ENCODE data around the gene AP3D1.
"Not testable (repeated sequence)": the region's sequence is repeated elsewhere in the genome, so short reads cannot be mapped to it uniquely, and the experiment has no call there.

Gene AP3D1

DNA sequence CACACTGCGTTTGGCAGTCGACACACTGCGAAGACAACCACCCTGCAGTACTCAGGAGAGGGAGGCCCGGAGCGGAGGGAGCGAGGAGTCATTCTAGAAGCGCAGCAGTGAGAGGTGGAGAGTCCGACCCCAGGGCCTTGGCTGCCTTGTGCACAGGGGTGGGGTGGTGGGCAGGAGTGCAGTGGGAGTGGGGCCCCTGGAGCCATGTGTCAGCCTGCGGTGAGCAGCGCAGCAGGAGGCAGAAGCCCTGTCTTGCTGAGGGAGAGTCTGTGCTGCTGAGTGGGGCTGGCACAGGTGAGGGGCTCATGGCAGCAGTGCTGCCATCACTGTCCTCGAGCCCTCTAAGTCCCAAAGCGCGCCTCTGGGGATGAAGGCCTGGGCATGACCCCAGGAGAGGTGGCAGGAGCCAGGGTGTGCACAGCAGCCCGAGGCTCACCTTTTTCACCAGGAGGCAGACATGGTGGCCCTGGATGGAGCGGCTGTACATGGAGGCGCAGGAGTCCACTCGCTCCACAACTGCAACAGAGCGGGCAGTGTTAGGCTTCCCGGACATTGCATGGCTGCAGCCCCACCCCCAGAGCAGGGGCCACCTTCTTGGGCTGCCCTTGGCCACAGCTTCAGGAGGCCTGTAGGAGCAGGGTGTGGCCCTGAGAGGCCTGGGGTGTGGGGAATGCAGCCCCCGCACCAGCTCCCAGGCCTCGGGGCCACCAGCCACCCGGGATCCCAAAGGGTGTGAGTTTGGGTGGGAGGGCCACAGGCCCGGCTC is 42.9 kb downstream of the AP3D1 start:
- no peak for DNase-seq

DNA sequence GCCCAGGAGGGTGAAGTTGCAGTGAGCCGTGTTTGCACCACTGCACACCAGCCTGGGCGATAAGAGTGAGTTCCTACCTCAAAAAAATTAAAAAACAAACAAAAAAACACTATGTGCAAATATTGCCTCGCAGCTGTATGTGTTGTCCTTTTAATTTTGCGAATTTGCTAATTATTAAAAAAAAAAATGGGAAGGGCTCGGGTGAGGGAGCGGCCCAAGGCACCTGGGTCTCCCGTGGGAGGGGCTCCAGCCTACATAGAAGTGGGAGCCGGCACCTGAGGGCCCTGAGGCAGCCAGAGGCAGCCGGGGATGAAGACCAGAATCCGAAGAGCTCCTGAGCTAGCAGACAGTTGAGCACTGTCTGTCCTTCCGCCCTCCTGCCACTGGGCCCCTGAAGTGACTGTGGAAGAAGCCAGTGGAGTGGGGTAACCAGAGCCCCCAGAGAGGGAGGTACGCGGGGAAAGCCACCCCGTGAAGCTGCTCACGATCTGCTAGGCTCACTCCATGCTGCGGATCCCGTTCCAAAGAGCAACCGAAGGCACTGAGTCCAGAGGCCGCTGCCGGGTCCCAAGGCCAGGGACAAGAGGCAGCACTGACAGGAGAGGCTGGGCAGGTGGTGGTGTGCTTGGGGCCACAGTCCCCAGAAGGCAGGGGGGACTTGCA is 48.2 kb downstream of the AP3D1 start:
- DNase-seq = no peak

DNA sequence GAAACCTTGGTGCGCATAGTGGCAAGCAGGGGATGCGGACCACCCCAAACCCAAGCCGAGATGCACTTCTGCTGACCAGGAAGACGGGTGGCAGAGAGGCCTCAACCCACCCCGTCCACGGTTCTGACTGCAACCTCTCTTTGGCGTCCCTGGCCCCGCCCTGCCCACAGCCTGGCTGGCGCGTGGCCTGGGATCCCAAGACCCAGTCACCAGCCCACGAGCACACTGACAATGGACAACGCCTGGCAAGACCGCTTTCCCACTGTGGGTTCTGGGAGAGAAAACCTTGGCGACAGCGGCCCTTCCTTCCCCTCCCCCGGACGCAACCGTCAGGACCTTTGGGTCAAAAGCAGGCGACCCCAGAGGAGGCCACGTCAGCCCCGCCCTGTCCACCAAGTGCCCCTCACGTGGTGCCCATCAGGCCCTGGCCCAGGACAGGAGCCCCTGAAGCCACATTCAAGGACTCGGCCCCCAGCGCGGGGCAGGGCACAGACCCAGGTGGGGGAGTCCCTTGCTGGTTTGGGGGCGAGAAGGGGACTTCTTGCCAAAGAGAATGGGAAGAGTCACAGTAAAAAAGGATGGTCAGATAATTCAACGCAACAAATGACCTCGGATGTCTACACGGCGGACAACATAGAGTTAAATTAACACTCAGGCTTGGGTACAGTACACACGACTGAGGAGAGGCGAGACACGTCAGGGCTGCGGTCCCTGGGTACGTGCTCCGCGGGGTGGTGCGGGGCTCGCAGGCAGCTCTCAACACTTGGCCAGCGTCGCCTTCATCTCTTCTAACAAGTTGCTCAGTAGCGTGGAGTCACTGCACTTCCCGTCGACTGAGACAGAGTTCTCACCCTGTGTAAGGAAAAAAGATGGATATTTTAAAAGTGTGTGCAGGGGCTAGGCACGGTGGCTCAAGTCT is 49.7 kb downstream of the AP3D1 start:
- DNase-seq = no peak

DNA sequence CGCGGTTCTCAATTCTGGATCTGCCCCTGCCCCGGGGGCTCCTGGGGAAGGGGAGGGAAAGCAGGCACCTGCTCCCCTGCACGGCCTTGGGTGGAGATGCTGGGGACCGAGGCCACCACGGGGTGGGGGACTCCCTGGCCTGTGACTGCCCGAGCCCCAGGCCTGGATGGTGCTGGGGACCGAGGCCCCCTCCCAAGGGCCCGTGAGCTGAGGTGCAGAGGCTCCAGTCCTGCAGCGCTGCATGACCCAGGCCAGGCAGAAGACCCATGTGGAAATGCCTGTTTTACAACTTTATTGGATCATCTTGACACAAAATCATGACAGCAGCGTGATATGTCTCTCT is 50.7 kb downstream of the AP3D1 start:
- no peak for DNase-seq

DNA sequence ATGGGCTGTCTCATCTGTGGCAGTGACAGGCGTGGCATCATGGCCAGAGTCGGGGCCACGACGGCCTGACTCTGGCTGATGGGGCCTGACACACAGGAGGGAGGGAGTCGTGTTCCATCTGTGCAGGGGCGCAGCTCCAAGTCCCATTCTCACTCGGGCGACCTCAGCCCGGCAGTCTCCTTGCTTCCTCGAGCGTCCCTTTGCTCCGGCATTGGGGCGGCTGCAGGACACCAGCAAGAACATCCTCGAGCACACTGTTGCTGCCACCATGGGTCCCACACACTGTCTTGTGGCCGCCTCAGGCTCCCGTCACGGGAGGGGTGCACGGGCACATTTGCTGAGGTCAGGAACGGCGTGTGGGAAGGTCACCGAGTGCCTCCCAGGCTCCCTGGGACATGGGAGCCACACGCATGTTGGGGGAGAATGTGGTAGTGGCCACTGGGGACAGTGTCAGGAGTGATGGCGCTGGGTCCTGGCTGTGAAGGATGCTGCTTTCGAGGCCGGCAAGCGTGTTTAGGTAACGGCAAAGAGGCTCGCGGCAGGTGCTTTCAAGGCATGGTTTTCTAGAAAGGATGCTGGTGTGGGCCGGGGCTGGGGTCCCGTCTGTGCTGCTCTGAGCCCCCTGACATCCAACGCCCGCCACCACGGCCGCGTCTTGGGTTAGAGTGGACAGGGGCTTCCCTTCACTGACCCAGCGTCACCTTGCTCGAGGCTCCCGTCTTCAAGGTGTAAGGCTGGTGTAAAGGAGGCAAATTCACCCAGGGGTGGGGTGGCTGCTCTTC is 51.2 kb downstream of the AP3D1 start:
- DNase-seq = no peak

DNA sequence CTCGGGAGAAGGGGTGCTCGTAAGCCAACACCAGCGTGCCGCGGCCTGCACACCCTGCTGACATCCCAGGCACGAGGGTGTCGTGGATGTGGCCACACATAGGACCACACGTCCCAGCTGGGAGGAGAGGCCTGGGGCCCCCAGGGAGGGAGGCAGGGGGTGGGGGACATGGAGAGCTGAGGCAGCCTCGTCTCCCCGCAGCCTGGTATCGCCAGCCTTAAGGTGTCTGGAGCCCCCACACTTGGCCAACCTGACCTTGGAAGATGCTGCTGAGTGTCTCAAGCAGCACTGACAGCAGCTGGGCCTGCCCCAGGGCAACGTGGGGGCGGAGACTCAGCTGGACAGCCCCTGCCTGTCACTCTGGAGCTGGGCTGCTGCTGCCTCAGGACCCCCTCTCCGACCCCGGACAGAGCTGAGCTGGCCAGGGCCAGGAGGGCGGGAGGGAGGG is 52.3 kb downstream of the AP3D1 start:
- no peak for DNase-seq

DNA sequence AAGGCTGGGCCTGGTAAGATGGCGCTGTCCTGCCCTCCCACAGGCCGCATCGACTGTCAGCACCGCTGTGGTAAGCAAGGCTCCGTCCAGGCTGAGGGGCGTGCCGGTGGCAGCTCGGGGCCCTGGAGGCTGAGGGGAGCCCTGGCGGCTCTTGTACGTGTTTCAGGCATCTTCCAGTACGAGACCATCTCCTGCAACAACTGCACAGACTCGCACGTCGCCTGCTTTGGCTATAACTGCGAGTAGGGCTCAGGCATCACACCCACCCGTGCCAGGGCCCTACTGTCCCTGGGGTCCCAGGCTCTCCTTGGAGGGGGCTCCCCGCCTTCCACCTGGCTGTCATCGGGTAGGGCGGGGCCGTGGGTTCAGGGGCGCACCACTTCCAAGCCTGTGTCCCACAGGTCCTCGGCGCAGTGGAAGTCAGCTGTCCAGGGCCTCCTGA is 53.5 kb downstream of the AP3D1 start:
- DNase-seq = no peak

DNA sequence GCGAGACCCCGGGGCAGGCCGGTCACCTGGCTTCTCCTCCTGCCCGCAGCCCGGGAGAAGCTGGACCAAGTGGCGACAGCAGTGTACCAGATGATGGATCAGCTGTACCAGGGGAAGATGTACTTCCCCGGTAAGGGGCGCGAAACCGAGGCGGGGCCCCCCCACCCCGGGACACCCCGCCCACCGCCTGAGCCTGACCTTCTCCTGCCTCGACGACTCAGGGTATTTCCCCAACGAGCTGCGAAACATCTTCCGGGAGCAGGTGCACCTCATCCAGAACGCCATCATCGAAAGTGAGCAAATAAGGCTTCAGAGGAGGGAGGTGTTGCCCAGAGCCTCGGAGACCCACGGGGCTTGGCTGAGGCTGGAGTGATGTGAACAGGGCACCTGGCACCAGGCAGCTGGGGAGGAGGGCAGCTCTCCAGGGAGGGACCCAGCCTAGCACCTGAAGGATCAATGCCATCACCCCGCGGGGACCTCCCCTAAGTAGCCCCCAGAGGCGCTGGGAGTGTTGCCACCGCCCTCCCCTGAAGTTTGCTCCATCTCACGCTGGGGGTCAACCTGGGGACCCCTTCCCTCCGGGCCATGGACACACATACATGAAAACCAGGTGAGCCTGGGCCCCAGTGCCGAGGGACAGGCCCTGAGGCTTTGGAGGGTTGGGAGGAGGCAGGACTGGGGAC is 54.0 kb downstream of the AP3D1 start:
- no peak for DNase-seq

DNA sequence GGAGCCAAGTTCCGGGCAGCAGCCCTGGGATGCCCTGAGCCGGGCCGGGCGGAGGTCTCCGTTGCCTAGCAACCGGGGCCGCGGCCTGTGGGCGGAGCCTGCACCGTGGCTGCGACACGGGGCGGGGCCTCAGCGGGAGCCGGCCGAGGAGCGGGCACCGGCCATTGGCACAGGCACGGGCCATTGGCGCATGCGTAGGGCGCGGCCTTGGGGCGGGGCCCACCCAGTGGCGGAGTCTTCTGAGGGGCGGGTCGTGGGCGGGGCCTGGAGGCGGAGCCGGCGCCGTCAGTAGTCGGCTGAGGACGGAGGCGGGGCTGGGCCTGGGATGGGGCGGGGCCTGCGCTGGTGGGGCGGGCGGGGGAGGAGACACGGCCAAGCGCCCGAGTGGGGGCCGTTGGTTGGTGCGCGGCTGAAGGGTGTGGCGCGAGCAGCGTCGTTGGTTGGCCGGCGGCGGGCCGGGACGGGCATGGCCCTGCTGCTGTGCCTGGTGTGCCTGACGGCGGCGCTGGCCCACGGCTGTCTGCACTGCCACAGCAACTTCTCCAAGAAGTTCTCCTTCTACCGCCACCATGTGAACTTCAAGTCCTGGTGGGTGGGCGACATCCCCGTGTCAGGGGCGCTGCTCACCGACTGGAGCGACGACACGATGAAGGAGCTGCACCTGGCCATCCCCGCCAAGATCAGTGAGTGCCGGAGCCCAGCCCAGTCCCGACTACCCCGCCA is 54.7 kb downstream of the AP3D1 start, which contains the start of gene IZUMO4:
IZUMO4 (plus strand) TSS at position 436 of the 723 bp plus-strand sequence; CDS start at position 467, 31 bp downstream.
- peak; percentile 80 for DNase-seq

DNA sequence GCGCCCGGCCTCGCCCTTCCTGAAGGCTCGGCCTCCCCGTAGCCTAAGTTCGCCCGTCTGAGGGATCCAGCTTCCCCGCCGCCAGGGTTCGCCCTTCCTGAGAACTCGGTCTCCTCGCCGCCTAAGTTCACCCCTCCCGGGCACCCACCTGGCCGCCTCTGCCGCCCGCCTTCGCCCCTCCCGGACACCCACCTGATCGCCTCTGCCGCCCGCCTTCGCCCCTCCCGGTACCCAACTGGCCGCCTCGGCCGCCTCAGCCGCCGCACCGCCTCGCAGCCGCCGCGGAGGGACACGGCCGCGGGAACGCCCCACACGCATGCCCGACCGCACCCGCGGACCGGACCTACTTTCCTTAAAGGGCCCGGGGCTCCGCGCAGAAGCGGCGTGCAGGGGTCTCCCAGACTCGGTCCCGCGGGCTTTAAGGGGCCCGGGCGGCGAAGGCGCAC is 55.3 kb downstream of the AP3D1 start, which contains the start of gene MOB3A:
MOB3A (minus strand) TSS at position 293 of the 446 bp plus-strand sequence. CDS start 17,766 bp downstream, outside the sequence.
- DNase-seq = peak; percentile 80

DNA sequence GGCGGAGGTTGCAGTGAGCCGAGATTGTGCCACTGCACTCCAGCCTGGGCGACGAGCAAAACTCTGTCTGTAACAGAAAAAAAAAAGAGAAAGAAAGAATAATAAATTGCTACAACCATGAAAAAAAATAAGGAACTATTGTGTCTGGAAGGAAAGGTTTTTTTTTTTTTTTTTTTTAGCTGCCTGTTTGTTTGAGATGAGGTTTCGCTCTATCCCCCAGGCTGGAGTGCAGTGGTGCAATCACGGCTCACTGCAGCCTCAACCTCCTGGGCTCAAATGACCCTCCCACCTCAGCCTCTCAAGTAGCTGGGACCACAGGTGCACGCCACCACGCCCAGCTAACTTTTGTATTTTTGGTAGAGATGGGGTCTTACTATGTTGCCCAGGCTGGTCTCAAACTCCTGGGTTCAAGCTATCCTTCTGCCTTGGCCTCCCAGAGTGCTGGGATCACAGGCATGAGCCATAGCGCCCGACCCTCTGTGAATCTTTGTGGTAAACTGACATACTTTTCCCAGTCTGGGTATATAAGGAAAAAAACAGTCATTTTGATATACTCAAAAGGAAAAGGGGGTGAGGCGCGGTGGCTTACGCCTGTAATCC is 59.3 kb downstream of the AP3D1 start:
- not testable (repeated sequence) for DNase-seq

DNA sequence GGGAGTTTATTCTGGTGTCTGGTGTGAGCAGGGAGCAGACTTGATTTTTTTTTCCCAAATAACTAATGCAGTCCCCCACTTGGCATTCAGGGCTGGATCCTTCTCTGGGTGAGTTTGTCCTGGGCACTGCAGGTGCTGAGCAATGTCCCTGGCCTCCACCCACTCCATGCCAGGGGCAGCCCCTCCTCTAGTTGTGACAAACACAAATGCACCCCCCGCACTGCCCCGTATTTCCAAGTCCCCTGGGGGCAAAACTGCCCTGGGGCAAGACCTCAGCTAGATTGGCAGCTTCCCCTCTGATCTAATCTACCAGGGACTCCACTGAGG is 61.7 kb downstream of the AP3D1 start:
- DNase-seq = no peak

DNA sequence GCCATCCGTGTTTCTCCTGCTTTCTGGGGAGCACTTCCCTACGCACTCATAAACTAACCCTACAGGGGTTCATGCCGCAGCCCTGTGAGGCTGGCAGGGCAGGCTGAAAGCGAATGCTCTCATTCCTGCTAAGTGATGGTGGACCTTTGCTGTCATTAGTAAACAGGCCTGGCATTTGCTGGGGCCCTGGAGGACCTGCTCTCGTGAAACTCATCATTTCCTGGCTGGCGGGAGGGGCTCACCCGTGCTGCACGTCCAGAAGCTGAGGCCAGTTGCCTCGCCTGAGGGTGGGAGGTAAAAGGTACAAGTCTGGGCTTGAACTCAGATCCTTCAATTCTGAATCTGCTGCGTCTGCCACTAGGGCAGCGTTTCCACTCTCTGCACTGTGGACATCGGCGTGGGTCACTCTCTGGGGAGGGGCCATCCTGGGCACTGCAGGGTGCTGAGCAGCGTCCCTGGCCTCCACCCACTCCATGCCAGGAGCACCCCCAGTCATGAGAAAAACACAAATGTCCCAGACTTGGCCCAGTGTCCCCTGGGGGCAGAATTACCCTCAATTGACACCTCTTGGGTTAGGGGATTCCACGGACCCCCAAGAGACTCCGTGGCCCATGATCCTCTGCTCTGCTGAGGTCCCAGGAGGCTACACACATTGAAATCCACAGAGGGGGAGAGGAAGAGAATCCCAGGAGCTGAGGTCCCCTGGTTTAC is 62.2 kb downstream of the AP3D1 start:
- DNase-seq = no peak

DNA sequence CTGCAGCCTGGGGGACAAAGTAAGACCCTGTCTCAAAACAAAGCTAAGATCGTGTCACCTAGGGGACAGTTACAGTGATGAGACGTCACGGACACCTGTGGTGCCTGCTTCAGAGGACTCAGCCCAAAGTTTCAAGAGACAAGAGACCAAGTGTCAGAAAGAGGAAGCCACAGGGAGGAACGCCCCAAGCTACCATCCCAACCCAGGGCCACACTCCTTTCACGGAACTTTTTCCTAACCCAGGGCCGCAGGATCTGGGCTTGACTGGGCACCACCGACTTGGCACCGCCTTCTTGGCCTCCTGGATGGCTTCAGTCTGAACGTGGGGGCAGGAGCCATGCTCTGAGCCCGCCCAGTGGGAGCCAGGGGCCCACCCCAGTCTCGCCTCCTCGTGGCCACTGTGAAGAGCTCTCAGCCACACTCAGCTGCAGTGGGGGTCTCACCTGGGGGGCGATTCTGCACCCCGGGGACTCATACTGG is 63.7 kb downstream of the AP3D1 start:
- DNase-seq = no peak

DNA sequence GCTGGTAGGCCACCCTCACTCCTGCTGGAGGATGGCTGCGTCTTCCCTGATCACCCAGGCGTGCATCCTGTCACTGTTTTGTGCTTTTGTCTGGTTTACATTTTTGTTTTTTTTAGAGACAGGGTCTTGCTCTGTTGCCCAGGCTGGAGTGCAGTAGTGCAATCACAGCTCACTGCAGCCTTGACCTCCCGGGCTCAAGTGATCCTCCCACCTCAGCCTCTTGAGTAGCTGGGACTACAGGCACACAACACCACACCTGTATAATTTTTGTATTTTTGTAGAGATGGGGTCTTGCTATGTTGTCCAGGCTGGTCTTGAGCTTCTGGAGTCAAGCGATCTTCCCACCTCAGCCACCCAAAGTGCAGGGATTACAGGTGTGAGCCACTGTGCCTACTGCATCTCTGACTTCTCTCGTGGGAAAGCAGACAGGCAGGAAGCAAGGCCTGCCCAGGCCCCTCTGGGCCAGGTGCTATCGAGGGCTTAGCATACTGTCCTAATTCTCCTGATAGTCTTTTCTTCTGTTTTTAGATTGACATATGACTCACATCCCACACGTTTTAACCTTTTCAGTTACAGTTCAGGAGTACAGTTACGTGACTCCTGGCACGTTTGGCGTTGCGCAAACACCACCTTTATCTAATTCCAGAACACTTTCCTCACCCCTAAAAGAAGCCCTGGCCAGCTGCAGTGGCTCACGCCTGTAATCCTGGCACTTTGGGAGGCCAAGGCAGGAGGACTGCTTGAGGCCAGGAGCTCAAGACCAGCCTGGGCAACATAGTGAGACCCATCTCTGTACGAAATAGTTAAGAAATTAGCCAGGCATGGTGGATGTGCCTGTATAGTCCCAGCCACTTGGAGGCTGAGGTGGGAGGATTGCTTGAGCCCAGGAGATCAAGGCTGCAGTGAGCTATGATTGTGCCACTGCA is 64.4 kb downstream of the AP3D1 start:
- DNase-seq = peak; percentile 4

DNA sequence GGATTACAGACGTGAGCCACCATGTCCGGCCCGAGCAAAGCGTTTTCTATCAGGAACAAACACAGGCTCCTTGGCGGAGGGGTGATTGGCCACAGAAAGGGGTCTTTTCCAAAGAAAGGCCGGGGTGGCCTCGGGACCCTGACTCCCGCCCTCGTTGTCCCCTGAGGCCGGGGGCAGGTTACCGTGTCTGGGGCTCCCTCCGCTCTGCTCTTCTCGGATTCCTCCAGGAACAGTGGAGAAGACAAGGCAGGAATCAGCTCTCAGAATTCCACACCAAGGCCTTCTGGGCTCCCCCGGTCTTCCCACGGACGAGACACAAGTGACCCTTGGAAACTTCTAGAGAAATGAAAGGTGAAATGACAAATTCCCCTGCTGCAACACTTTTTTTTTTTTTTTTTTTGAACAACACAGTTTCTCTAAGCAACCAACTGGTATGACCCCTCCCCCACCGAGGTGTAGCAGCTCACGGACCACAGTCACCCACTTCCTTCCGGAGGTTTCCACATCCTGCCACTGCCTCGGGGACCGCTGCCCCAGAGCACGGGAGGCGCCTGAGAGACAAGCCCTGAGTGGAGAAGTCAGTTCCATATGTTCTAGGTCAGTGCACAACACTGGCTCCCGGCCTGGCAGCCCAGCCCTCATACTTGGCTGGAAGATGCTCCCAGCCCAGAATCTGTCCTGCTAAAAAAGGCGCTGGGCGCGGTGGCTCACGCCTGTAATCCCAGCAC is 66.2 kb downstream of the AP3D1 start:
- DNase-seq = no peak

DNA sequence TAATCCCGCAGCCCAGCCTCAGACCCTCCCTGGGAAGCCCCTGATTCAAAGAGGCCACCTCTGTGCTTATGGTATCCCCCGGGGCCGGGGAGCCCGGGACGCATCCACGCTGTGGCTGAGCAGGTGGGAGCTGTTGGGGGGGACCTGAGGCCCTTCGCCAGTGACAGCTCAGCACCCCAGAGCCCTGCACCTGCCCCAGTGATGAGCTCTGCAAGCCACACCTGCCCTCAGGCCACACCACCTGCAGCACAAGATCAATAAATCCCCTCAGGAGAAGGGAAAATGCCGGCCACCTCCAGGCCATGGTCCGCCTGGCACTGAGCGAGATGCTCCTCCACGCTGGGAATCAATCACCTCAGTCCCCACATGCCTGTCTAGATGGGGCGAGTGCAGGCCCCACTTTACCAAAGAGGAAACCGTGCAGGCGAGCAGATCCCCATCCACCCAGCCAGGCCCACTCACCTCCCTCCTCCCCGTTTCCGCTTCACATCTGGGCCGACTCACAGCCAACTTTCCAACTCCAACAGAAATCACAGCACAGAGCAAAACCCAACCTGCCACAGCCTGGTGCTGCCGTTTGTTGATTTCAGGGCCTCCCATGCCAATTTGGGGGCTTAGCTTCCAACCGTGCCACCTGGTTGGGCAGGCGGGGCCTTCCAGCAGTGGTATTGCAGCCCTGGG is 68.1 kb downstream of the AP3D1 start:
- DNase-seq = peak; percentile 2

All from SHP77 treated with DMSO at 0.1 percent for 48 hours (cell line).